GM10248 (cell line): ENCODE measurements around the gene ARL15.
A peak's percentile ranks its signal among the peaks of the same experiment; 100 is the strongest.

ENCODE experiments used
- CTCF ChIA-PET: fragments of 300-600 bp; sonication (Branson Sonifier 250); formaldehyde crosslinking; extraction: SDS; loops from one replicate; lab custom pipeline; 2021; ENCODE audit warnings: antibody characterized with exemption; lab: Yijun Ruan, JAX
- POLR2A ChIA-PET: fragments of 350-650 bp; sonication (Branson Sonifier 250); formaldehyde crosslinking; extraction: SDS; loops from one replicate; lab custom pipeline; 2020; ENCODE audit warnings: antibody characterized with exemption; lab: Yijun Ruan, JAX
- DNase-seq: peaks from one replicate; pipeline ENCODE4 v3.0.0; 2012; ENCODE audit errors: extremely low spot score
- CTCF ChIP-seq: IDR thresholded peaks from 2 replicates; pipeline ENCODE4 v1.5.1; 2012; ENCODE audit warnings: mild to moderate bottlenecking, low read depth; ENCODE audit errors: extremely low read depth, missing control alignments, control extremely low read depth

The ARL15 gene

GRCh38 chr5:54315736-54316528 is 5.6 kb upstream of the ARL15 start:
- DNase-seq, result no peak
- ChIA-PET CTCF (interaction anchor here (1.1 to 2.0 kb wide), 4 partner anchors 9 to 104 kb away, joined by 3 to 5 read pairs (median 4); no protein-coding TSS in a partner anchor), POLR2A (no interaction called here)
- no peak for TF ChIP-seq CTCF

- DNase-seq, result no peak
- TF ChIP-seq CTCF, result no peak
- CTCF ChIA-PET, result interaction anchor here (0.6 to 1.4 kb wide), 4 partner anchors 10 to 176 kb away, joined by 3 to 5 read pairs (median 4); no protein-coding TSS in a partner anchor
- POLR2A ChIA-PET, result no interaction called here
These were observed 3.2 kb upstream of the ARL15 start for GRCh38 chr5:54313311-54314270.

- DNase-seq, result no peak
- TF ChIP-seq CTCF, result no peak
- ChIA-PET CTCF (interaction anchor here (0.9 to 2.8 kb wide), 8 partner anchors 10 to 177 kb away, joined by 3 to 14 read pairs (median 4); no protein-coding TSS in a partner anchor), POLR2A (interaction anchor here (1.0 to 1.3 kb wide), 2 partner anchors 14 to 127 kb away, joined by 3 read pairs; no protein-coding TSS in a partner anchor)
These were observed 2.1 kb upstream of the ARL15 start for GRCh38 chr5:54312499-54312898.

- POLR2A ChIA-PET, result interaction anchor here (0.6 to 1.3 kb wide), 8 partner anchors 11 to 1450 kb away, joined by 3 to 4 read pairs (median 3); no protein-coding TSS in a partner anchor
- TF ChIP-seq CTCF, result no peak
- DNase-seq, result no peak
- CTCF ChIA-PET, result interaction anchor here (0.9 to 2.8 kb wide), 14 partner anchors 11 to 178 kb away, joined by 3 to 14 read pairs (median 4); no protein-coding TSS in a partner anchor
These were observed 854 bp upstream of the ARL15 start for GRCh38 chr5:54311176-54311677.

GRCh38 chr5:54309691-54310432 is 511 bp downstream of the ARL15 start:
- ChIA-PET POLR2A (interaction anchor here (0.5 to 1.2 kb wide), 31 partner anchors 9 to 1602 kb away, joined by 3 to 27 read pairs (median 3); no protein-coding TSS in a partner anchor), CTCF (interaction anchor here (0.7 to 2.8 kb wide), 10 partner anchors 10 to 158 kb away, joined by 3 to 14 read pairs (median 4); no protein-coding TSS in a partner anchor)
- peak; percentile 21 for DNase-seq
- no peak for TF ChIP-seq CTCF
